GM12878 (cell line): ENCODE data around the gene NUDT14. TPM values are rescaled to one million over a fixed set of nuclear protein-coding genes. Genes with fewer than 3 reads are reported as not detected.

Experiments
- ATAC-seq: fragments of 200-7000 bp; cut with Tn5 transposase; 3 replicates; pipeline ENCODE4 v1.9.1; 2020; ENCODE audit warnings: mild to moderate bottlenecking, moderate library complexity
- BruUV-seq: library from RNA; stranded (reverse); fragments of 400-500 nt; replicated peaks from 2 replicates; lab custom pipeline; 2021; lab: Mats Ljungman, UMichigan
- CTCF ChIA-PET: fragments of 300-600 bp; sonication (Branson Sonifier 250); formaldehyde crosslinking; extraction: SDS; loops from one replicate; lab custom pipeline; 2021; ENCODE audit warnings: inconsistent platforms; lab: Yijun Ruan, JAX
- POLR2A ChIA-PET: fragments of 350-600 bp; formaldehyde crosslinking; extraction: SDS; loops from one replicate; lab custom pipeline; 2021; ENCODE audit warnings: inconsistent platforms; lab: Charles Lee
- RAD21 ChIA-PET: fragments of 300-600 bp; sonication (Branson Sonifier 250); formaldehyde crosslinking; loops from one replicate; lab custom pipeline; 2023; ENCODE audit warnings: antibody characterized with exemption; ENCODE audit not compliant: unreplicated experiment; lab: Charles Lee
- SMC1A ChIA-PET: fragments of 300-600 bp; sonication (Branson Sonifier 250); formaldehyde crosslinking; loops from one replicate; lab custom pipeline; 2023; ENCODE audit not compliant: unreplicated experiment, uncharacterized antibody; lab: Charles Lee
- DNase-seq: peaks from one replicate; pipeline ENCODE4 v3.0.0-alpha.2; 2011; ENCODE audit warnings: low read depth, low spot score
- FAIRE-seq: peaks from 3 replicates; lab custom pipeline; 2011; peaks lifted over from hg19 to GRCh38; lab: Jason Lieb, UNC
- H2AFZ ChIP-seq: 2 replicates; pipeline ENCODE4 v1.6.0; 2011; ENCODE audit warnings: low read depth, low read length, control low read depth; ENCODE audit not compliant: control insufficient read depth
- H3K27ac ChIP-seq: 2 replicates; pipeline ENCODE4 v1.5.1; 2011; ENCODE audit warnings: control low read depth; ENCODE audit not compliant: control insufficient read depth, insufficient read depth
- H3K27me3 ChIP-seq, 2 experiments: replicated peaks in 1 of 2; 2 replicates each; pipeline versions ENCODE4 v1.6.0 to v1.6.1; 2011; ENCODE audit warnings: low read length in 1 of 2; ENCODE audit not compliant: control insufficient read depth in 2 of 2, insufficient read depth in 2 of 2
- H3K36me3 ChIP-seq, 2 experiments: 2 replicates each; pipeline ENCODE4 v1.5.1; 2011; ENCODE audit warnings: low read length in 1 of 2; ENCODE audit not compliant: control insufficient read depth in 2 of 2, insufficient read depth in 2 of 2
- H3K4me1 ChIP-seq: 2 replicates; pipeline ENCODE4 v1.6.1; 2011; ENCODE audit warnings: mild to moderate bottlenecking, low read length, moderate library complexity, mixed read lengths; ENCODE audit not compliant: control insufficient read depth, insufficient read depth
- H3K4me2 ChIP-seq: 2 replicates; pipeline ENCODE4 v1.6.0; 2011; ENCODE audit warnings: control low read depth; ENCODE audit not compliant: control insufficient read depth, insufficient read depth
- H3K4me3 ChIP-seq: fragments of 200-600 bp; sonication (generic); 2 replicates; pipeline ENCODE4 v1.5.1; 2016
- H3K79me2 ChIP-seq: 2 replicates; pipeline ENCODE4 v1.6.0; 2011; ENCODE audit warnings: low read length; ENCODE audit not compliant: control insufficient read depth, insufficient read depth
- H3K9ac ChIP-seq: 2 replicates; pipeline ENCODE4 v1.8.0; 2011; ENCODE audit warnings: low read length, control low read depth, mixed read lengths; ENCODE audit not compliant: control insufficient read depth, insufficient read depth
- H3K9me3 ChIP-seq: replicated peaks from 3 replicates; pipeline ENCODE4 v1.5.1; 2011; ENCODE audit warnings: mild to moderate bottlenecking, low read length; ENCODE audit not compliant: control insufficient read depth, insufficient read depth
- H4K20me1 ChIP-seq: 2 replicates; pipeline ENCODE4 v1.6.0; 2011; ENCODE audit not compliant: control insufficient read depth, insufficient read depth
- BCL3 ChIP-seq: IDR thresholded peaks from 2 replicates; pipeline ENCODE4 v1.6.1; 2011; ENCODE audit warnings: borderline replicate concordance, low read depth, mild to moderate bottlenecking, moderate library complexity, low read length; ENCODE audit not compliant: insufficient read depth, poor library complexity, severe bottlenecking
- CREM ChIP-seq: IDR thresholded peaks from 2 replicates; pipeline ENCODE4 v1.6.1; 2014; ENCODE audit warnings: antibody characterized with exemption, low read depth
- E2F4 ChIP-seq: IDR thresholded peaks from 2 replicates; pipeline ENCODE4 v1.6.1; 2012; ENCODE audit warnings: low read depth, low read length, improper control_type of control experiment
- ZNF24 ChIP-seq: fragments of 450-650 bp; IDR thresholded peaks from 2 replicates; pipeline ENCODE4 v1.6.1; 2017; ENCODE audit warnings: antibody characterized with exemption, mild to moderate bottlenecking
- WGBS: methylation state at CpG from one replicate; pipeline ENCODE4 v1.1.6; 2016; ENCODE audit warnings: low lambda C conversion rate; ENCODE audit not compliant: insufficient replicate concordance, insufficient coverage; ENCODE audit errors: missing lambda C conversion rate; 5-methylcytosine and 5-hydroxymethylcytosine counted together
- in situ Hi-C: fragments of 300-500 bp; cut with MboI; formaldehyde crosslinking; loops from 9 replicates; pipeline ENCODE4 v1.14.3; 2018; ENCODE audit warnings: mixed read lengths
- intact Hi-C: fragments of 100-400 bp; cut with micrococcal nuclease; formaldehyde crosslinking; loops from one replicate; pipeline ENCODE4 v1.14.2; 2022; ENCODE audit not compliant: unreplicated experiment
- polyA plus RNA-seq, 11 experiments: library from polyadenylated mRNA; depleted of rRNA in 4 of 11; unstranded in 6 of 11; stranded (reverse) in 5 of 11; fragments of >200 nt; fragmentation: Nextera tagmentation in 4 of 11; fragmentation: Illumina TruSeq in 1 of 11; extraction: Ambion mirVana in 4 of 11; extraction: Trizol in 1 of 11; gene quantifications; 1 replicate in 1 of 11; 2 replicates in 10 of 11; pipeline versions ENCODE4 v1.2.1 to v1.2.3, GENCODE V29; 2011 to 2016; ENCODE audit warnings: inconsistent platforms in 2 of 11, missing spikeins in 2 of 11, low read depth in 1 of 11
- total RNA-seq, 4 experiments: library from RNA; depleted of rRNA in 3 of 4; stranded (reverse); fragments of >200 nt in 3 of 4; fragmentation: Illumina TruSeq in 1 of 4; extraction: Trizol in 1 of 4; gene quantifications; 2 replicates each; pipeline versions ENCODE4 v1.2.1 to v1.2.3, GENCODE V29; 2013 to 2021

NUDT14 gene
- total and polyA plus RNA-seq, 10 of the 15 experiments (the other 5 are each of a cell fraction or from before 2014, with no cell fraction given), result 0.62 to 6.8 (median 4.3) TPM; not detected in 1

GRCh38 chr14:105139831-105140239 lies 41.3 kb downstream of the NUDT14 start:
- RAD21 ChIA-PET, result no interaction called here
- Histone ChIP-seq H3K79me2 (no peaks in the 10 kb centered on the region), H3K9me3 (peaks cover 8% of the 10 kb centered on the region; the same call in 1 of the 3 replicates), H3K9ac (no peak overlapping the region), H3K4me1 (no peaks in the 10 kb centered on the region), H4K20me1 (no peaks in the 10 kb centered on the region), H3K27me3 (no peaks in the 10 kb centered on the region), H3K4me2 (no peak overlapping the region), H3K4me3 (no peak overlapping the region), H3K36me3 (no peaks in the 10 kb centered on the region), H2AFZ (no peak overlapping the region), H3K27ac (no peak overlapping the region)
- FAIRE-seq (no peak), ATAC-seq (no peak), DNase-seq (no peak)
- intact Hi-C loops (no loop called here), in situ Hi-C loops (no loop called here)
- CTCF ChIA-PET, result no interaction called here
- 69% methylated on average over 5 of the region's 5 CpGs for WGBS
- TF ChIP-seq E2F4 (no peak), CREM (no peak), BCL3 (no peak), ZNF24 (no peak)
- SMC1A ChIA-PET, result no interaction called here
- POLR2A ChIA-PET, result no interaction called here
- no TSS peak for BruUV-seq
